Stimulated activated CD8-positive, alpha-beta memory T cell treated with anti-CD3 and anti-CD28 coated beads, Interleukin-4, amount 100 ng/mL, for 48 hours (primary cell): ENCODE results near the gene CCNL2.
"Not testable (repeated sequence)": the region's sequence is repeated elsewhere in the genome, so short reads cannot be mapped to it uniquely, and the experiment has no call there.

Experiments
- DNase-seq: peaks from one replicate; pipeline ENCODE4 v3.0.0-alpha.2; 2020

CCNL2 gene

GRCh38 chr1:1419363-1419812 lies 20.3 kb upstream of the CCNL2 start:
- no peak for DNase-seq

DNA sequence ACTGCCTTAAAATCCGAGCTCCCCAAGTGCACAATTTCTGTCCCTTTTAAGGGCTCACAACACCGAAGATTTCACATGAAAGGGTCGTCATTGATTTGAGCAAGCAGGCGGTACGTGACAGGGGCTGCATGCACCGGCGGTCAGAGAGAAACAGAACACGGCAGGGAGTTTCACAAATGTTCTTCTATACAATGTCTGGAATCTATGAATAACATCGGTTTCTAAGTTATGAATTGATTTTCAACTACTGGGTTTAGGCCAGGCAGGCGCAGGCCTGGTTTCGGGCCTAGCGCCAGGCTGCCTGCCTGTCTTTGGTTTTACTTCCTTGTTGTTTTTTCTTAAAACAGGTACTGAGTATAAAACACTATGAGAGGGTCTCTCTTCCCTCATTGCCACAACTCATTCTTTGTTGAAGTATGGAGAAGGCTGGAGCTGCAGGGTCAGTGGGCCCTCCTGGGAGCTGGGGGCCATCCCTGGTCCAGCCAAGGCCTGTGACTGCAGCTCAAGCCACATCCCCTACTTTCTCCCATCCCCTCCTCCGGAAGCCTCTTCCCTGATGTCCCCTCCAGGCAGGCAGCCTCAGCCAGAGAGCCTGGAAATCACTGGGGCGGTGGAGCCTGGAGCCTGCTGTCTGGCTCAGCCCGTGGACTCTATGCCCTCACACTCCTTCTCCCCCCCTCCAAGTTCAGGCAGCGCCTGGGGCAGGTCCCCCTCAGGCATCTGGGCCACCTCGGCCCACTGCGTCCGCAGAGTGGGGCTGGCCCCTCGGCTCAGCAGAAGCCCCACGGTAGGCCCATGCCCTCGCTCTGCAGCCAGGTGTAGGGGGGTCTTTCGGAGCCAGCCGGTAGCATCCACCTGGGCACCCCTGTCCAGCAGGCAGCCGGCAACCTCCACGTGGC lies 19.6 kb upstream of the CCNL2 start:
- no peak for DNase-seq

GRCh38 chr1:1417825-1418463 lies 18.8 kb upstream of the CCNL2 start:
- not testable (repeated sequence) for DNase-seq

- not testable (repeated sequence) for DNase-seq
Measured at GRCh38 chr1:1417396-1417795, 18.3 kb upstream of the CCNL2 start.

DNA sequence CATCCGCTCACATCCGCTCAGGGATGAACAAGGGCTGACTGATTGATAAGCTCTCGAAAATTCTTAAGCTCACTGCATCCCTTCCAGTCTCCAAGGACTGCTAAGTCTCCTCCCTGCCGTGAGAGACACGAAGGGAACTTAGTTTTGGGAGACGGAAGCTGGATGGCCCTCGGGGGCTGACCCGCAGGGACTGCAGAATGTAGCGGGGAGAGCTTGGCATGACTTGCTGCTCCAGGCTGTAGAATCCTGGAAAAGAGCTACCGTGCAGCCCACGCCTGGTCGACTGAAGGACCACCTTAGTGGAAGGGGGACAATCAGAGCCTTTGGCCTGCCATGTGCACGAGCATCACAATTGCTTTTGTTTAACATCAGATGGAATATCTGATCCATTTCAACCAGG lies 16.6 kb upstream of the CCNL2 start:
- DNase-seq: no peak

DNA sequence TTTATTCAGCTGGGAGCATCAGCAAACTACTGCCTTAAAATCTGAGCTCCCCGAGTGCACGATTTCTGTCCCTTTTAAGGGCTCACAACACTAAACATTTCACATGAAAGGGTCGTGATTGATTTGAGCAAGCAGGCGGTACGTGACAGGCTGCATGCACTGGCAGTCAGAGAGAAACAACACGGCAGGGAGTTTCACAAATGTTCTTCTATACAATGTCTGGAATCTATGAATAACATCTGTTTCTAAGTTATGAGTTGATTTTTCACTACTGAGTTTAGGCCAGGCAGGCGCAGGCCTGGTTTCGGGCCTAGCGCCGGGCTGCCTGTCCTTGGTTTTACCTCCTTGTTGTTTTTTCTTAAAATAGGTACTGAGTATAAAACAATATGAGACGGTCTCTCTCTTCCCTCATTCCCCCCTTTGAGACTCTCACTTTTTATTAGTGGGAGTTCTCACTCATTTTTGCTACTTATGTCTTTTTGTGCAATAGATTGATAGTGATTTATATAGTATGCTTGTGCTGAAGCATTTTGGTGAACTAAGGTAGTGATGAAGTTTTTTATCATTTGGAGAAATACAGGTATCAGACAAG lies 13.3 kb upstream of the CCNL2 start:
- DNase-seq: not testable (repeated sequence)

DNA sequence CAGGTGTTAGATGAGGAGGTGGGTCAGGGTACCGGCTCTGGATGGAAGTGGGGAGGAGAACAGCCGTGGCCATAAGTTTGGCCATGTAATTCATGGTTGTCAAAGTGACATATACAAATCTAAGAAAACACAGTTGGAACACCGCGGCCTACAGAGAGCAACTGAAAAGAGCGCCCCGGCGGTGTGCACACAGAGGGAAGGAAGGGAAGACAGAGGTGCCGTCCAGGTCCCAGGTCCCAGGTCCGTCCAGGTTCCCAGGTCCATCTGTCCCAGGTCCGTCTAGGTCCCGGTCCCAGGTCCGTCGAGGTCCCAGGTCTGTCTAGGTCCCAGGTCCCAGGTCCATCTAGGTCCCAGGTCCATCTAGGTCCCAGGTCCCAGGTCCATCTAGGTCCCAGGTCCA lies 12.5 kb upstream of the CCNL2 start:
- DNase-seq: no peak

DNA sequence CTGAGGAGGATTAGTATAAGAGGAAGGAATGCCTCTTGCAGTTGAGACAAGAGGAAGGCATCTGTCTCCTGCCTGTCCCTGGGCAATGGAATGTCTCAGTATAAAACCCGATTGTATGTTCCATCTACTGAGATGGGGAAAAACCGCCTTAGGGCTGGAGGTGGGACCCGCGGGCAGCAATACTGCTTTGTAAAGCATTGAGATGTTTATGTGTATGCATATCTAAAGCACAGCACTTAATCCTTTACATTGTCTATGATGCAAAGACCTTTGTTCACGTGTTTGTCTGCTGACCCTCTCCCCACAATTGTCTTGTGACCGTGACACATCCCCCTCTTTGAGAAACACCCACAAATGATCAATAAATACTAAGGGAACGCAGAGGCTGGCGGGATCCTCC lies 11.1 kb upstream of the CCNL2 start:
- DNase-seq: not testable (repeated sequence)

DNA sequence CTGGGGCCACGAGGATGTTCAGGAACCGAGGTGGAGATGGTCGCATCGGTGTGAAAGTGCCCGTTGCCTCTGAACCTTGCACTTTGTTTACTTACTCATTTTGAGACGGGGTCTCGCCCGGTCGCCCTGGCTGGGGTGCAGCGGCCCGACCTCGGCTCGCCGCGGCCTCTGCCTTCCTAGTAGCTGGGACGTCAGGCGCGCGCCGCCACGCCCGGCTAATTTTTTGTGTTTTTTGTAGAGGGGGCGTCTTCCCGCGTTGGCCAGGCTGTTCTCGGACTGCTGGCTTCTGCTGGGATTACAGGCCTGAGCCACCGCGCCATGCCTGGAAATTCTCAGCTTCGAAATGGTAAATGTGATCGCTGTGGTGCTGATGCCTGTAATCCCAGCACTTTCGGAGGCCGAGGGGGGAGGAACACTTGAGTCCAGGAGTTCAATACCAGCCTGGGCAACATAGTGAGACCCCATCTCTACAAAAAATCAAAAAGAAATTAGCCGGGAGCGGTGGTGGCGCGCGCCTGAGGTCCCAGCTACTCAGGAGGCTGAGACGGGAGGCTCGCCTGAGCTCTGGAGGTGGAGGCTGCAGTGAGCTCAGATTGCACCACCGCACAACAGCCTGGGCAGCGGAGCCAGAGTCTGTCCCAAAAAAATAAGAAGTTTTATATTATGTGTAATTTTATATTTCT lies 8.6 kb upstream of the CCNL2 start:
- peak; percentile 52 for DNase-seq

GRCh38 chr1:1406821-1407635 lies 7.9 kb upstream of the CCNL2 start, which contains the start of gene MRPL20:
TSS of gene MRPL20 (minus strand) at chr1:1407293. CDS start at chr1:1407217, 76 bp downstream.
- peak; percentile 97 for DNase-seq

GRCh38 chr1:1406101-1406820 lies 7.1 kb upstream of the CCNL2 start:
- no peak for DNase-seq

GRCh38 chr1:1403653-1404052 lies 4.5 kb upstream of the CCNL2 start:
- no peak for DNase-seq

- not testable (repeated sequence) for DNase-seq
Measured at GRCh38 chr1:1402901-1403392, 3.8 kb upstream of the CCNL2 start.

DNA sequence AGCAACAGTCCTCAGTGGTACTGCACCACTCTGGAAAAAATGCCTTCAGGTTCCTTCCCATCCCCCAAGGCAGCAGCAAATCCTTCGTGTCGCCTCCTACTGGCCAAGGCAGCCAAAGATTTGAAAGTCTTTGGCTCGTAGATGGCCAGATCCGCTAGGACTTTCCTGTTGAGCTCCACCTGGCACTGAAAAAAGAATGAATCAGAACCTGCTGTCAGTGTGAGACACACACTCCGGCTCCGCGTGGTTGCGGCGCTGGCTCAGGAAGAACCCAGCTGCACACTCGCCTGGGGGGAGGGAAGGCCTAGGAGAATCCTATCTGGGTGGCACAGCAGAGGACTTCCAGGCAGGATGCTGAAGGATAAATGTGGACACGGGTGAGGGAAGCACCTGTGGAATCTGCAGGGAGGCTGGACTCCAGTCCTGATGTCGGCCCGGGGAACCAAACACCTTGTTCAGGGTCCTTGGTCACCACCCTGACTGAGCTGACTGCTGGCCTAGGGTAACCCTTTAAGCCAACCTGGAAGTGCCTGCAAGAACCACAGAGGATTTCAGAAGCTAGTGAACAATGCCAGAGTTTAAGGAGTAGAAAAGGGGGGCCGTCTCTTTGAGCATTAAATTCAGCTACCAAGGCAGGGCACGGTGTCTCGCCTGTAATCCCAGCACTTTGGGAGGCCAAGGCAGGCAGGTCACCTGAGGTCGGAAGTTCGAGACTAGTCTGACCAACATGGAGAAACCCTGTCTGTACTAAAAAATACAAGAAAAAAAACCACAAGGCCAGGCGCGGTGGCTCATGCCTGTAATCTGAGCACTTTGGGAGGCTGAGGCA lies 3.2 kb upstream of the CCNL2 start:
- peak; percentile 66 for DNase-seq

- DNase-seq: no peak
Measured at GRCh38 chr1:1401457-1402010, 2.4 kb upstream of the CCNL2 start.

DNA sequence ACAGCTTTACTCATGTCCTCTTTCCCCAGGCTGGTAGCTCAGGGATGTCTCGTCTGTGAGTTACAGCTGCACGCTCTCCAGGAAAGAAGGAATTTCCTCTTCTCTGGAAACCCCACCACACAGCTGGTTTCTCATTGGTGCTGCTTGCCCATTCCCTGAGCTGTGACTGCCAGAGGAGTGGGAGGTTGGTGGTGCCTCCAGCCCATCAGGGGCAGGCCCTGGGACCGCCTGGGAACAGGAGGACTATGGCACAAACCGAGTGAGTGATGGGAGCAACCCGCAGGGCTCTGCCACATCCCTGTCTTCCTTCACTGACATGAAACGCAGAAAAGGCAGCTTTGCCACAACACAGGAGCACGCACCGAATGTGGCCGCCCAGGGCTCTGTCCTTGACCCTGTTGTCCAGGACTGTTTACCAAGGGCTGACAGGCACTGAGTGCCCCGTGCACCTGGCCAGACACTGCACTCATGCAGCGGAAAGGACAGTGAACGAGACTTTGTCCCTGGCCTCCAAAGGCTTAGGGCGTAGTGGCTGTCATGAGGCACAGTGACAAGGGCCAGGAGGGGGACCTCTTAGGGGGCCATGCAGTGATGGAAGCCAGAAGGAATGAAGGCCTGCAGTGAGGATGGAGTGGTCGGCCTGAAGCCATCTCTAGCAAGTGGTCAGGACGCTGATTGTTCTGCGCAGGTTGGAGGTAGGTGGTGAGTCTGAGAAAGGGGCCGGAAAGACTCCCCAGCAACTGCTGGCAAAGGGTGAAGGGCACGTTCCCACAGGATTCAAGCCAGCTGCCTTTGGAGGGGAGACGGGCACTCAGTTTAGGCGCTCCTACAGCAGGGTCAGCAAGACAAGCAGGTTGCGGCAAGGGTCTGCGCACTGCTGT lies 1.7 kb upstream of the CCNL2 start:
- DNase-seq: no peak

GRCh38 chr1:1399872-1400575 lies 889 bp upstream of the CCNL2 start:
- peak; percentile 52 for DNase-seq

DNA sequence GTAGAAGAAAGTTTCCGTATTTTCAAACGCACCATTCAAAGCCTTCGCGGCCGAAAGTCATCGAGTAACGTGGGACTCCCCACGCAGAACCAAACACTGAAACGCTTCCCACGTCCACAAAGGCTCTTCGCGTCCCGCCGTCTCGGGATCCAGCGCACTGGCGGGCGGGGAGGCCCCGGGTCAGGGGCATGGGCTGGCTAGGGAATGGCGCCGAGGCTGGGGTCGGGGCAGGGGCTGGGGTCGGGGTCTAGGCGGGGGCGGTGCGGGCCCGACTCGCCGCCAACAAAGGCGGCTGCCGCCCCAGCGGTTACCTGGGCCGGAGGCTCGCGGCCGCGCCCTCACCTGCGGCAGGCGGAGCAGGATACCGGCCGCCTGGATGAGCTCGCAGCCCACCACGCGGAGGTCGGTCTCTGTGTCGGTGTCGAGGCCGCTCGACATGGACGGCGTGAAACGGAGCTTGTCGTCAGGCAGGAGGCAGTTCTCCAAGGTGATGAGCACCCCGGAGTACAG lies 403 bp downstream of the CCNL2 start:
- DNase-seq: no peak
